Parathyroid adenoma (tissue), 2 donors: Measurements from ENCODE around the gene SIGLEC7.

Experiments used
- H2AFZ ChIP-seq: fragments of 300-600 bp; sonication (generic); one replicate; pipeline ENCODE4 v1.7.0; 2017; ENCODE audit warnings: antibody characterized with exemption, mild to moderate bottlenecking
- H3K27ac ChIP-seq: fragments of 300-600 bp; sonication (generic); one replicate; pipeline ENCODE4 v1.7.0; 2017
- H3K27me3 ChIP-seq: fragments of 300-600 bp; sonication (generic); one replicate; pipeline ENCODE4 v1.7.0; 2017; ENCODE audit warnings: low read length; ENCODE audit not compliant: control insufficient read depth, insufficient read depth
- H3K36me3 ChIP-seq: fragments of 300-600 bp; sonication (generic); one replicate; pipeline ENCODE4 v1.7.0; 2017; ENCODE audit warnings: low read length; ENCODE audit not compliant: control insufficient read depth, insufficient read depth
- H3K4me1 ChIP-seq: fragments of 300-600 bp; sonication (generic); one replicate; pipeline ENCODE4 v1.7.0; 2017; ENCODE audit warnings: control low read depth
- H3K4me2 ChIP-seq: fragments of 300-600 bp; sonication (generic); one replicate; pipeline ENCODE4 v1.7.0; 2017; ENCODE audit warnings: low read length
- H3K4me3 ChIP-seq: fragments of 300-600 bp; sonication (generic); one replicate; pipeline ENCODE4 v1.7.0; 2017; ENCODE audit warnings: low read depth, low read length
- H3K79me2 ChIP-seq: fragments of 300-600 bp; sonication (generic); one replicate; pipeline ENCODE4 v1.7.0; 2017; ENCODE audit warnings: control low read depth
- H3K9ac ChIP-seq: fragments of 300-600 bp; sonication (generic); one replicate; pipeline ENCODE4 v1.7.0; 2017; ENCODE audit warnings: mild to moderate bottlenecking
- H3K9me3 ChIP-seq: fragments of 300-600 bp; sonication (generic); one replicate; pipeline ENCODE4 v1.7.0; 2017; ENCODE audit warnings: low read length; ENCODE audit not compliant: control insufficient read depth
- TF ChIP-seq, protein P1 (sequence below): fragments of 300-600 bp; sonication (generic); IDR thresholded peaks from one replicate; pipeline ENCODE4 v1.7.0; 2017; ENCODE audit warnings: antibody characterized with exemption, mild to moderate bottlenecking
- donor health status: primary hyperparathyroidism.

SIGLEC7 gene

DNA sequence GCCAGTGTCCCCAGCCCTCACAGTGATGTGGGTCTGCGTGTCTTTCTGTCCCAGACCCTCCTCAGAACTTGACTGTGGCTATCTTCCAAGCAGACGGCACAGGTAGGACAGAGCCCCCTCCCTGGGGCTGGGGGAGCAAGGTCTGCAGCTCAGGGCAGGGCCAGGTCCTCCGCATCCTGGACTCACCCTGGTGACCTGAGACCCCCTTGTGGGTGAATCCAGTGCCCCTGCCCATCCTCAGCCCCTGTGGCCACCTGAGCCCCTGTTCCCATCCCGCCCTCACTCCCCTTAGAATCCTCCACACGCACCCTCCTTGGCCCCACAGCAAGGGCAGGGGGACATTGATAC is 43.7 kb downstream of the SIGLEC7 start:
- H3K79me2 ChIP-seq, result no peaks in the 10 kb centered on the region
- no peaks in the 10 kb centered on the region for H3K27me3 ChIP-seq
- no peaks in the 10 kb centered on the region for H3K4me1 ChIP-seq
- H2AFZ ChIP-seq, result no peak overlapping the region
- no peak overlapping the region for H3K9ac ChIP-seq
- no peak overlapping the region for H3K4me2 ChIP-seq
- H3K36me3 ChIP-seq, result no peaks in the 10 kb centered on the region
- TF ChIP-seq, protein P1, sequence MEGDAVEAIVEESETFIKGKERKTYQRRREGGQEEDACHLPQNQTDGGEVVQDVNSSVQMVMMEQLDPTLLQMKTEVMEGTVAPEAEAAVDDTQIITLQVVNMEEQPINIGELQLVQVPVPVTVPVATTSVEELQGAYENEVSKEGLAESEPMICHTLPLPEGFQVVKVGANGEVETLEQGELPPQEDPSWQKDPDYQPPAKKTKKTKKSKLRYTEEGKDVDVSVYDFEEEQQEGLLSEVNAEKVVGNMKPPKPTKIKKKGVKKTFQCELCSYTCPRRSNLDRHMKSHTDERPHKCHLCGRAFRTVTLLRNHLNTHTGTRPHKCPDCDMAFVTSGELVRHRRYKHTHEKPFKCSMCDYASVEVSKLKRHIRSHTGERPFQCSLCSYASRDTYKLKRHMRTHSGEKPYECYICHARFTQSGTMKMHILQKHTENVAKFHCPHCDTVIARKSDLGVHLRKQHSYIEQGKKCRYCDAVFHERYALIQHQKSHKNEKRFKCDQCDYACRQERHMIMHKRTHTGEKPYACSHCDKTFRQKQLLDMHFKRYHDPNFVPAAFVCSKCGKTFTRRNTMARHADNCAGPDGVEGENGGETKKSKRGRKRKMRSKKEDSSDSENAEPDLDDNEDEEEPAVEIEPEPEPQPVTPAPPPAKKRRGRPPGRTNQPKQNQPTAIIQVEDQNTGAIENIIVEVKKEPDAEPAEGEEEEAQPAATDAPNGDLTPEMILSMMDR, result no peak
- no peaks in the 10 kb centered on the region for H3K9me3 ChIP-seq
- H3K4me3 ChIP-seq, result no peak overlapping the region
- H3K27ac ChIP-seq, result no peak overlapping the region

GRCh38 chr19:51186323-51186722 is 44.2 kb downstream of the SIGLEC7 start:
- H3K79me2 ChIP-seq, result no peaks in the 10 kb centered on the region
- TF ChIP-seq, protein P1, result no peak

DNA sequence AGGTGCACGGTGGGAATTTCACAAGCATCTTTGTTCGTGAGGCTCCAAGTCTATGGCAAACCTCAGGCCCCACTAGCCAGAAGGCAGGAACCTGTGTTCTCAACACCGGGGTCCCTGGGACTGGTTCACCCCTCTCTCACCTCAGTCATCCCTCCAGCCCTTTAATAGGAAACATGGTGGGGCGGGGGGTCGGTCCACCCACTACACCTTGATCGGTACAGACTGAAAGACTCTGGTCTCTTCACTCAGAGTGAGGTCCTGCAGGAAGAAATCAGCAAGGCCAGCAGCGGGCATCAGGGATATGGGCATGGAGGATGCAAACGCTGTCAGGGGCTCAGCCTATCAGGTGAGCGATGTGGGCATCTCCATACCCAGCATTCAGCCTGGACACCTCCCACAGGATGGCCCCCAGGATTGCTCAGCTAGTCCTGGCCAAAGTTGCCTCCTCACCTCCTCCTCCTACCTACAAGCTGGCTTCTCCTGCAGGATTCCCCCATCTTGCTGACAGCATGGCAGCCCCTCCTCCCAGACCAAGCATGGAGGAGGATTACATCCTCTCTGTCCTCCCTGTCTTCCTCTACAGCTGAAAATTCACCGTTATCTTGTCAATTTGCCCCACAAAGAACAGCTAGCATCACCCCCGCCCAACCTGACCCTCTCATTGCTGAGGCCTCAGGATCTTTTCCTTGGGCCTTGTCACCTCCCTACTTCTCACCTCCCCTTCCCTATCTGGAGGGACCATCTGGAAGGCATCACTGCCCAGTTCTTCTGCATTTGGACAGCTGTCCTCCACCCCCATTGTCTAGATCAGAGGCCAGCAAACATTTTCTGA is 45.5 kb downstream of the SIGLEC7 start:
- TF ChIP-seq, protein P1, result no peak

More at GRCh38 chr19:51186323-51186722, 44.2 kb downstream of the SIGLEC7 start:
- Histone ChIP-seq H3K4me2 (no peak overlapping the region), H3K9ac (no peak overlapping the region), H3K4me3 (no peak overlapping the region), H2AFZ (no peak overlapping the region), H3K27ac (no peak overlapping the region), H3K9me3 (no peaks in the 10 kb centered on the region), H3K36me3 (no peaks in the 10 kb centered on the region), H3K27me3 (no peaks in the 10 kb centered on the region), H3K4me1 (no peaks in the 10 kb centered on the region)

DNA sequence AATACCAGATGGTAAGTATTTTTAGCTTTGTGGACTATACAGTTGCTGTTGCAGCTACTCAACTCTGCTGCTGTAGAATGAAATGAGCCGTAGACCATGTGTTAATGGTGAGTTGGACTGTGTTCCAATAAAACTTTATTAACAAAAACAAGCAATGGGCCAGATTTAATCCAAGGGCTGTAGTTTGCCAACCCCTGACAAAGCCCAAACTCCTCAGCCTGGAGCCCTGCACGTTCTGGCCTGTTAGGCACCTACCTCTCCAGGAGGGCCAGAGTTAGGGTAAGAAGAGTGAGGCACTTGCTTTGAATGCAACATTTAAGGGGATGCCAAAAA is 46.1 kb downstream of the SIGLEC7 start:
- H3K4me1 ChIP-seq, result no peaks in the 10 kb centered on the region
- no peaks in the 10 kb centered on the region for H3K79me2 ChIP-seq
- H3K4me3 ChIP-seq, result no peak overlapping the region
- H2AFZ ChIP-seq, result no peak overlapping the region
- H3K27ac ChIP-seq, result no peak overlapping the region
- H3K9ac ChIP-seq, result no peak overlapping the region
- no peak overlapping the region for H3K4me2 ChIP-seq
- TF ChIP-seq, protein P1, result no peak
- H3K36me3 ChIP-seq, result no peaks in the 10 kb centered on the region
- H3K9me3 ChIP-seq, result no peaks in the 10 kb centered on the region
- no peaks in the 10 kb centered on the region for H3K27me3 ChIP-seq

More for the DNA sequence above, 45.5 kb downstream of the SIGLEC7 start:
- no peak overlapping the region for H2AFZ ChIP-seq
- H3K36me3 ChIP-seq, result no peaks in the 10 kb centered on the region
- no peak overlapping the region for H3K4me2 ChIP-seq
- H3K27me3 ChIP-seq, result no peaks in the 10 kb centered on the region
- H3K9ac ChIP-seq, result no peak overlapping the region
- no peaks in the 10 kb centered on the region for H3K79me2 ChIP-seq
- no peaks in the 10 kb centered on the region for H3K9me3 ChIP-seq
- no peaks in the 10 kb centered on the region for H3K4me1 ChIP-seq
- H3K27ac ChIP-seq, result no peak overlapping the region
- no peak overlapping the region for H3K4me3 ChIP-seq

DNA sequence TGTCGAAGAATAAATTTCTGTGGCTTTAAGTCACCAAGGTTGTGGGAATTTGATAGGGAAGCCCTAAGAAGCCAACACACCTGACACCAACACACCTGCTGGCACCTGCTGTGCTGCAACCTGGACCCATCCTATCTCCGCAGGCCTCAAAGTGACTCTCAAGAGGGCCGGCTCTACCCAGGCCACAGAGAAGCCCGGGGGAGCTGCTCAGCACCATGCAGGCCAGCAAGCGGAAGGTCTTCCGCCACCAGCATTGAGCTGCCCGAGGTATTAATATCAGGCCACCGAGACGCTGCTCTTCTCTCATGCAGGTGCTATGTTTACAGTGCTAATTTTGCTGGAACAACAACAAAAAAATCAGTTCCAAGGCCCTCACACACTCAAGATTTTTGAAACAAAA is 50.6 kb downstream of the SIGLEC7 start:
- no peaks in the 10 kb centered on the region for H3K27me3 ChIP-seq
- TF ChIP-seq, protein P1, result no peak
- H3K36me3 ChIP-seq, result no peaks in the 10 kb centered on the region
- H3K9ac ChIP-seq, result no peak overlapping the region
- H3K9me3 ChIP-seq, result no peaks in the 10 kb centered on the region
- H3K4me2 ChIP-seq, result no peak overlapping the region
- H2AFZ ChIP-seq, result no peak overlapping the region
- no peak overlapping the region for H3K27ac ChIP-seq
- H3K4me3 ChIP-seq, result no peak overlapping the region
- H3K4me1 ChIP-seq, result no peaks in the 10 kb centered on the region
- H3K79me2 ChIP-seq, result no peaks in the 10 kb centered on the region
